ENCODE data around the gene APOO.

Gene APOO

DNA sequence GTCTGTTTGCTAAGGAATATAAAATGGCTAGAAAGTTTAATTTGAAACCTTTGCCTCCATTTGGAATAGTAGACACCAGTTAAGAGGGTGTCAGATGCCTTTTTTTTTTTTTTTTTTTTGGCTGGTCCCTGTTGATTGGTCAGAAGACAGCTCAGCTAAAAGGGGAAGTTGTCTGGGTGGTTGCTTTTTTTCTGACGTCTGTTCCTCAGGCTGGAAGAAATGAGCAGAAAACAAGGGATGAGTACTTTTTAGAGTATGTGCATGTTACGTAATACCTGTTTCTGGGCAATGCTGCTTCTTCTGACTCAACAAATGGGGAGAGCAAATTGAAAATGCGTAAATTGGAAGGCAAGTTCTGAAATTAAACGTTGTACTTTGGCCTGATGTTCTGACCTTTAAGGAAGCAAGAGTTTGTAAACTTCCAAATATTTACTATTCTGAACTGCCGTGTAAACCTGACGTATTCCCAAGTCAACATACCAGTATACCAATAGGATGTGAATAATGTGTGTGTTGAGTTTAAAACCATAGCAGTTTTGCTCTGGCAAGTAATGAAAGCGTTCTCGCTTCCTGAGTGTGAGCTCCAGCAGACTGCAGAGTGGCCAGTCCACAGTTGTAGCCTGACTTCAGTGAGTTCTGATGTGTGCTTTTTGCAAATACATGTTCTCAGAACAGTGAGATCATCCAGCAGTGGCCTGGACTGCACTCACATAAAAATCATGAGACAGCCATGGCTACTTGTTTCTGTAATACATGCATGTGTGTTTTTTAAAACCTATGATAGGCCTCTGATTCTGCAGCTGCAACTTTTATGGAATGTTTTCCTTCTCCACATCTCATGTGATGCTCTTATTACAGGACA is 123.0 kb downstream of the APOO start:
- peak; percentile 39 for DNase-seq (ENCODE audit: low spot score)

DNA sequence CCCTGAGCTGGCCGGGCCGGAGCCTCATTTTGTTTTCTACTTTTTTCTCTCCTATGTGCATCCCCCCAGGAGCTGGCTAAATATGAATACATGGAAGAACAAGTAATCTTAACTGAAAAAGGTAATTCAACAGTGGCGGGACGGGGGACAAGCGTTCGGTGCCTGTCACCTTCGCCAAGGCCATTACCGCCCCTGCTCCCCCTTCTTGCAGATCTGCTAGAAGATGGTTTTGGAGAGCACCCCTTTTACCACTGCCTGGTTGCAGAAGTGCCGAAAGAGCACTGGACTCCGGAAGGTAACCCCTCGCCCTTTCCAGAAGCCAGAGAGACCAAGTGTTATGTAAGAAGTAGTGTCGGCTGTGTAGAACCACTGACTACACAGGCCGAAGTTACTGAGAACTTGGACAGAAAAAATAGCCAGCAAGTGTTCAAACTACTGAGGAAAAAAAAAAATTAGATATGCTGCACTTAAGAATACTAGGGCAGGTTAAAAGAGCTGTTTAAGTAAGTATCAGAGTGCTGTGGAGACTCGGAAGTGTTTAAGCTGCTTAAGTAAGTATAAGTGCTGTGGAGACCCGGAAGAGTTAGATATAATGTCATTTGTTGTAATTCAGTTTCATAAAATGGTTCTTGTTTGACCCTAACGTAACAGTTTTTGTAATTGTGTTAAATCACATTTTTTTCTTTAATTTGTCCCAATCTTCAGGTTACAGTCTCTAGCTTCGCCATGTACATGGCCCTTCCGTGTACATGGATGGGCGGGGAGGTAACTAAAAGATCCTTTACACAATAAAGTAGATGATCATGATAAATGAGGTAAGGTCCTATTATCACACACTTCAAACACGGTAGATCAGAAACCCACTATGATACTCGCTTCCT is 123.9 kb downstream of the APOO start:
- DNase-seq (ENCODE audit: low spot score), result peak; percentile 47
